AG09309 (cell line): ENCODE measurements around the gene EHMT1.

Experiments used
- DNase-seq: peaks from one replicate; pipeline ENCODE4 v3.0.0-alpha.2; 2010; ENCODE audit warnings: low read depth
- H3K4me3 ChIP-seq: 2 replicates; pipeline ENCODE4 v1.5.1; 2011; ENCODE audit warnings: mild to moderate bottlenecking, low read depth, low read length, moderate library complexity; ENCODE audit not compliant: control insufficient read depth
- TF ChIP-seq, protein P1 (sequence below): IDR thresholded peaks from 2 replicates; pipeline ENCODE4 v1.5.1; 2011; ENCODE audit warnings: mild to moderate bottlenecking, low read depth, low read length, inconsistent platforms; ENCODE audit not compliant: insufficient read depth, control insufficient read depth; ENCODE audit errors: missing control alignments

EHMT1 gene

DNA sequence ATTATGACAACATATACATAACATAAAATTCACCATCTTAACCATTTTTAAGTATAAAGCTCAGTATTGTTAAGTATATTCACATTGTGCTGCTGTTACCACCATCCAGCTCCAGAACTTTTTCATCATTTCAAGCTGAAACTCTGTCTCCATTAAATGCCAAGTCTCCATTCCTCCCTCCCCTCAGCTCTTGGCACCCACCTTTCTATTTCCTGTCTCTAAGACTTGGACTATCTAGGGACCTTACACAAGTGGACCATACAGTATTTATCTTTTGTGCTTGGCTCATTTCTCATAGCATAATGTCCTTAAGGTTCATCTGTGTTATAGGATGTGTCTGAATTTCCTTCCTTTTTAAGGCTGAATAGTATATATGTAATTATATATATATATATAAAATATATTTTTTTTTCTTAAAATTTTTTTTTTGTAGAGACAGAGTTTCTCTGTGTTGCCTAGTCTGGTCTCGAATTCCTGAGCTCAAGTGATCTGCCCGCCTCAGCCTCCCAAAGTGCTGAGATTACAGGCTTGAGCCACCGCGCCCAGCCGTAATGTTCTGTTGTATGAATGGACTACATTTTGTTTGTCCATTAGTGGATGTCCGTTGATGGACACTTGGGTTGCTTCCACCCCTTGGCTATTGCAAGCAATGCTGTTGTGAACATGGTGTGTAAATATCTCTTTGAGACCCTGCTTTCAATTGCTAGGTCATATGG is 72.3 kb downstream of the EHMT1 start:
- TF ChIP-seq, protein P1, sequence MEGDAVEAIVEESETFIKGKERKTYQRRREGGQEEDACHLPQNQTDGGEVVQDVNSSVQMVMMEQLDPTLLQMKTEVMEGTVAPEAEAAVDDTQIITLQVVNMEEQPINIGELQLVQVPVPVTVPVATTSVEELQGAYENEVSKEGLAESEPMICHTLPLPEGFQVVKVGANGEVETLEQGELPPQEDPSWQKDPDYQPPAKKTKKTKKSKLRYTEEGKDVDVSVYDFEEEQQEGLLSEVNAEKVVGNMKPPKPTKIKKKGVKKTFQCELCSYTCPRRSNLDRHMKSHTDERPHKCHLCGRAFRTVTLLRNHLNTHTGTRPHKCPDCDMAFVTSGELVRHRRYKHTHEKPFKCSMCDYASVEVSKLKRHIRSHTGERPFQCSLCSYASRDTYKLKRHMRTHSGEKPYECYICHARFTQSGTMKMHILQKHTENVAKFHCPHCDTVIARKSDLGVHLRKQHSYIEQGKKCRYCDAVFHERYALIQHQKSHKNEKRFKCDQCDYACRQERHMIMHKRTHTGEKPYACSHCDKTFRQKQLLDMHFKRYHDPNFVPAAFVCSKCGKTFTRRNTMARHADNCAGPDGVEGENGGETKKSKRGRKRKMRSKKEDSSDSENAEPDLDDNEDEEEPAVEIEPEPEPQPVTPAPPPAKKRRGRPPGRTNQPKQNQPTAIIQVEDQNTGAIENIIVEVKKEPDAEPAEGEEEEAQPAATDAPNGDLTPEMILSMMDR, result no peak
- no peak overlapping the region for H3K4me3 ChIP-seq
- no peak for DNase-seq

GRCh38 chr9:137691646-137692351 is 73.0 kb downstream of the EHMT1 start:
- TF ChIP-seq, protein P1, result no peak
- no peak overlapping the region for H3K4me3 ChIP-seq
- no peak for DNase-seq

DNA sequence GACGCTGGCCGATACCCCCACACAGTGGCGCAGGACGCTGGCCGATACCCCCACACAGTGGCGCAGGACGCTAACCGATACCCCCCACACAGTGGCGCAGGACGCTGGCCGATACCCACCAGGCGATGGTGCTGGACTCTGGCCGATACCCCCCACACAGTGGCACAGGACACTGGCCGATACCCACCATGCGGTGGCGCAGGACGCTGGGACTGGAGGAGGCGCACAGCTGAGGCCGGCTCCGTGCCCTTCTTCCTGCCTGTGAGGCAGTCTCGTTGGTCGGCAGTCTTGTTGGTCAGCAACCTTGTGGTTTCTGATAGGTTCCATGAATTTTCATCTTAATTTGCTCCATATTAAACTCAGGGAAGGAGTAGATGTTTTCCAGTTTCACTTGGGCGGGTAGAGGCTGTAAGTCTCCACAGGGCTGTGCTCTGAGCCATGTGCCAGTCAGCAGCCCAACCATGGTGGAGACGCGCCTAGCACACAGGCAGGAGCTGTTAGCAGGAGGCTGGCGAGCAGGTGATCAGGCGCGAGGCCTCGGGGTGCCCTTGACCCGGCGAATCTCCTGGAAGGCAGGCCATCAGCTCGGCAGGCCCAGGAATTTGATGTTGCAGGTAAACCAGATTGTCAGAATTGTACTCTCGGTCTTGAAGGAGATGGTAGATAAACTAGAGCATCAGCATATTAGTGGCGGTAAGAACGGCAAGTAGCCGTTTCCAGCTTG is 75.6 kb downstream of the EHMT1 start:
- no peak for DNase-seq
- no peak overlapping the region for H3K4me3 ChIP-seq
- TF ChIP-seq, protein P1, result no peak

DNA sequence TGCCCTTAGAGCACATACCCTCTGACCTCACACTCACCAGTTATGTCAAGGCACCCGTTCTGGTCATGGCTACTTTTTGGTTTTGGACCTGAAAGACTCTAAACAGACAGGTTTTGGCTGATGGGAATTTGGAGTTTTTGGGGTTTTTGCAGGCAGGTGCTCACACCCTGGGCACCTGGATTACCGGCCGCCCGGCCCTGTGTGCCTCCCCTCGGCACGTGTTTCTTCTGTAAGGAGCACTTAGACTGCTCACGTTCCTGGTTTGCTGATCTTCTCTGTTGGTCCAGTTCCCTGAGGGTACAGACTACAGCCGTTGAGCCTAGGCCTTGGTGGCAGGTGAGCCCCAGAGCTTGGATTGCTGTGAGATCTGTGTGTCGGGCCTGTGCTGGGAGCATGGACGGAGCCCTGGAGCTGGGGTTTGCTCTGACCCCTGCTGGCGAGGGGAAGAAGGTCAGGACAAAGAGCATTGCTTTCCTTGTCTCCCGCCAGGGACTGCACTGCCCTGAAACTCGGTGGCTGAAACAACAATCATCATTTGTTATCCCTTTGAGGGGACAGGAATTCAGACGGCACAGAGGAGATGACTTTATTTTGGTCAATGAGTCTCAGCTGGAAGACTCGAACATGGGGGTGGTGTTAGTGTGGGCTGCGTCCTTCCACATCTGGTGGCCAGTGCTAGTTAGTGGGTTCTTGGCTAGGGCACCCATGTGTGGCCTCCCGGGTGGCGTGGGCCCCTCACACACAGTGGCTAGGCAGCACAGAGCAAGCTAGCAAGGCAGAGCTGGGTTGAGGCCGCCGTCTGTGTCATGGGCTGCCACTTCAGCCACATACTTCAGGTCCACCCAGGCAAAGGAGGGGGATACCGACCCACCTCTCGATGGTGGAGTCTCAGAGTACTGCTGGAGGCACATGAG is 76.4 kb downstream of the EHMT1 start:
- no peak overlapping the region for H3K4me3 ChIP-seq
- TF ChIP-seq, protein P1, result peak; percentile 46
- no peak for DNase-seq

- no peak overlapping the region for H3K4me3 ChIP-seq
- DNase-seq, result no peak
- TF ChIP-seq, protein P1, result no peak
Measured at GRCh38 chr9:137696136-137696925, 77.5 kb downstream of the EHMT1 start.
